HL-60/S4 (cell line): ENCODE measurements around the gene GLB1L3.
"Not testable (repeated sequence)": the region's sequence is repeated elsewhere in the genome, so short reads cannot be mapped to it uniquely, and the experiment has no call there.

Experiments
- in situ Hi-C: fragments of 300-500 bp; cut with MboI; formaldehyde crosslinking; loops from 2 replicates; pipeline ENCODE4 v1.14.3; 2022; ENCODE audit warnings: low sequenced_read_pairs

The GLB1L3 gene

GRCh38 chr11:134273317-134273712 lies 2.9 kb upstream of the GLB1L3 start:
- in situ Hi-C loops, result no loop called here

GRCh38 chr11:134275188-134275533 lies 1.0 kb upstream of the GLB1L3 start:
- in situ Hi-C loops, result no loop called here

GRCh38 chr11:134276396-134277182 lies 410 bp downstream of the GLB1L3 start:
- in situ Hi-C loops, result no loop called here

- in situ Hi-C loops, result no loop called here
Measured at GRCh38 chr11:134277183-134278001, 1.2 kb downstream of the GLB1L3 start.

GRCh38 chr11:134278356-134278755 lies 2.2 kb downstream of the GLB1L3 start:
- in situ Hi-C loops, result no loop called here

GRCh38 chr11:134281635-134282034 lies 5.5 kb downstream of the GLB1L3 start:
- in situ Hi-C loops, result not testable (repeated sequence)

- in situ Hi-C loops, result no loop called here
Measured at GRCh38 chr11:134282121-134283045, 6.2 kb downstream of the GLB1L3 start.

- in situ Hi-C loops, result no loop called here
Measured at GRCh38 chr11:134283461-134284230, 7.5 kb downstream of the GLB1L3 start.

GRCh38 chr11:134284349-134284748 lies 8.2 kb downstream of the GLB1L3 start:
- in situ Hi-C loops, result not testable (repeated sequence)

- in situ Hi-C loops, result no loop called here
Measured at GRCh38 chr11:134287561-134287960, 11.4 kb downstream of the GLB1L3 start.

- in situ Hi-C loops, result no loop called here
Measured at GRCh38 chr11:134288486-134288885, 12.3 kb downstream of the GLB1L3 start.

GRCh38 chr11:134289167-134289566 lies 13.0 kb downstream of the GLB1L3 start:
- in situ Hi-C loops, result no loop called here

GRCh38 chr11:134289789-134290188 lies 13.6 kb downstream of the GLB1L3 start:
- in situ Hi-C loops, result no loop called here

GRCh38 chr11:134290646-134291045 lies 14.5 kb downstream of the GLB1L3 start:
- in situ Hi-C loops, result no loop called here

- in situ Hi-C loops, result no loop called here
Measured at GRCh38 chr11:134291196-134291595, 15.0 kb downstream of the GLB1L3 start.

GRCh38 chr11:134292661-134293060 lies 16.5 kb downstream of the GLB1L3 start:
- in situ Hi-C loops, result no loop called here

GRCh38 chr11:134293119-134294113 lies 17.2 kb downstream of the GLB1L3 start:
- in situ Hi-C loops, result no loop called here

GRCh38 chr11:134294664-134295063 lies 18.5 kb downstream of the GLB1L3 start:
- in situ Hi-C loops, result no loop called here

- in situ Hi-C loops, result no loop called here
Measured at GRCh38 chr11:134312223-134312622, 36.0 kb downstream of the GLB1L3 start.
